ENCODE results near the gene ALAS1.

DNA sequence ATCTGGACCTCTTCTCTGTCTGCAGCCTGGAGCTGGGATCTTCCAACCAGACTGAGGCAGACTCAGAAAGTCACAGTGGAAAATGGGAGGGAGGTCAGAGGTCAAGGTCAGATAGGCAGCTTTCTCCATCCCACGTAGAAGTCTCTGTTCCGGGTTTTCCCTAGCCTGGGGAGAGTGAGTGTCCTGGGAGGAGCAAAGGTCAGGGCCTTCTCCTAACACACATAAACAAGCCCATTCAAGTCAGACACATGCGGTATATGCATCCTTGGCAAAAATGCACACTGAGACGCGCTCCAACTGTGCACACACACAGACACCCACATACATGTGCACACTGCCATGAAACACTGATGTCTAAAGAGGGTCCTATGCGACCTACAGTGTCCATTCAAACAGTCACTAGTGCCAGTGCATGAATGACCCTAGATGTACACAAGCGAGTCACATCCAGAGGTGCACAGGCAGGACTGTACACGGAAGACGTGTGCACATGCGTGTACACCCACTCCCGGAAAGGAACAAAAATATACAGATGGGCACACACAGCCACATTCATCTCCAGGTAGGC lies 40.3 kb downstream of the ALAS1 start:
- TF ChIP-seq, protein P1, sequence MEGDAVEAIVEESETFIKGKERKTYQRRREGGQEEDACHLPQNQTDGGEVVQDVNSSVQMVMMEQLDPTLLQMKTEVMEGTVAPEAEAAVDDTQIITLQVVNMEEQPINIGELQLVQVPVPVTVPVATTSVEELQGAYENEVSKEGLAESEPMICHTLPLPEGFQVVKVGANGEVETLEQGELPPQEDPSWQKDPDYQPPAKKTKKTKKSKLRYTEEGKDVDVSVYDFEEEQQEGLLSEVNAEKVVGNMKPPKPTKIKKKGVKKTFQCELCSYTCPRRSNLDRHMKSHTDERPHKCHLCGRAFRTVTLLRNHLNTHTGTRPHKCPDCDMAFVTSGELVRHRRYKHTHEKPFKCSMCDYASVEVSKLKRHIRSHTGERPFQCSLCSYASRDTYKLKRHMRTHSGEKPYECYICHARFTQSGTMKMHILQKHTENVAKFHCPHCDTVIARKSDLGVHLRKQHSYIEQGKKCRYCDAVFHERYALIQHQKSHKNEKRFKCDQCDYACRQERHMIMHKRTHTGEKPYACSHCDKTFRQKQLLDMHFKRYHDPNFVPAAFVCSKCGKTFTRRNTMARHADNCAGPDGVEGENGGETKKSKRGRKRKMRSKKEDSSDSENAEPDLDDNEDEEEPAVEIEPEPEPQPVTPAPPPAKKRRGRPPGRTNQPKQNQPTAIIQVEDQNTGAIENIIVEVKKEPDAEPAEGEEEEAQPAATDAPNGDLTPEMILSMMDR (IDR thresholded peaks at IDR 0.05): no peak
- no peak for TF ChIP-seq POLR2A (IDR thresholded peaks at IDR 0.05)

All from adrenal gland (tissue), 5 donors.